GM18502 (cell line): ENCODE data around the gene CENPC.

Source experiments
- ATAC-seq: cut with Tn5 transposase; IDR thresholded peaks from one replicate; pipeline ENCODE4 v1.9.1; 2021; ENCODE audit warnings: mild to moderate bottlenecking; ENCODE audit not compliant: unreplicated experiment, poor library complexity

CENPC gene

DNA sequence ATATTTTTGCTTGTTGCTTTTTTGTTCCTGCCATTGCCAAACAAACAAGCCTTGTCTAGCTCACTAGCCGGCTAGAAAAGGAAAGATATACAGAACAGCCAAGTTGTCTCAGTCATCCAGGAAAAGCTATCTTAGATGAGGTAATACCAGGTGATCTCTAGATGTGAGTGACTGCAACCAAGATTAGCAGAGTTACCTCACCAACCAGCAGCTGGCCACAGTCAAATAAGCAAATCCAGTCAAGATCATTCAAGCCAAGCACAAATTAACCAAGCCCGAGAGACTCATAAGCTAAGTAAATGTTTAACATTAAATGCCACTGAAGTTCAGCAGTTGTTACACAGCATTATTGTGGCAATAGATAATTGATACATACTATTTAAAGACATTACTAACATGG, 108.6 kb downstream of the CENPC start:
- peak; percentile 73 for ATAC-seq

DNA sequence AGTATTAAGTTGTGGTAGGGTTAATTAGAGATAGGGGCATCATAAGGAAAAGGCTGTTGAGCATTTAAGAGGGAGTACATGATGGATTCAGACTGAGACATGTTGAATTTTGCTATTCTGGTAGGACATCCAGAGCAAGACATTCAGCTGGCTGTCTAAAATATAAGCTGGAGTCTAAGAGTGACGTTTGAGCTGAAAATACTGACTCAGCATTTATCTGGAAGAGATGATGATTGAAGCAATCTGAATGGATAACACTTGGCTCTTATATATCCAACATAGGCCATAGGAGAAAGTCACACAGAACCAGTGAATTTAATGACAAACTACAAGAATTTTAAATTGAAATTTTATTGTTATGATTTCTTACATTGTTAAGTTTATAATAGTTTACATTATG, 114.3 kb downstream of the CENPC start:
- ATAC-seq, result no peak

DNA sequence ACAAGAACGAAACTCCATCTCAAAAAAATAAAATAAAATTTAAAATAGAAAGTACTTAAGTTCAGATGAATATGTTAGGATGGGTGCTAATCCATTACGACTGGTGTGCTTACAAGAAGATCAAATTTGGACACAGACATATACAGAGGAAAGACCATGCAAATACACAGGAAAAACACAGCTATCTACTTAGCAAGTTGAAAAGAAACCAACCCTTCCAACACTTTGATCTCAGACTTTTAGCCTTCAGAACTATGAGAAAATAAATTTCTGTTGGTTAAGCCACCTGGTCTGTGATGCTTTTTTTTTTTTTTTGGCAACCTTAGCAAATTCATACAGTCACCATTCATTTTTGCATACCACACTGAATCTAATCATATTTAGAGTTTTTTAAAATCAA, 116.5 kb downstream of the CENPC start:
- no peak for ATAC-seq
